Stimulated activated CD8-positive, alpha-beta memory T cell treated with anti-CD3 and anti-CD28 coated beads, Interleukin-12 subunit alpha, Interleukin-12 subunit beta, amount 100 ng/mL, for 24 hours (primary cell): ENCODE results near the gene NPIPB6.

Source experiments
- DNase-seq: peaks from one replicate; pipeline ENCODE4 v3.0.0-alpha.2; 2020; ENCODE audit errors: extremely low read depth

Gene NPIPB6

GRCh38 chr16:28324235-28324886, 38.9 kb downstream of the NPIPB6 start:
- no peak for DNase-seq

DNA sequence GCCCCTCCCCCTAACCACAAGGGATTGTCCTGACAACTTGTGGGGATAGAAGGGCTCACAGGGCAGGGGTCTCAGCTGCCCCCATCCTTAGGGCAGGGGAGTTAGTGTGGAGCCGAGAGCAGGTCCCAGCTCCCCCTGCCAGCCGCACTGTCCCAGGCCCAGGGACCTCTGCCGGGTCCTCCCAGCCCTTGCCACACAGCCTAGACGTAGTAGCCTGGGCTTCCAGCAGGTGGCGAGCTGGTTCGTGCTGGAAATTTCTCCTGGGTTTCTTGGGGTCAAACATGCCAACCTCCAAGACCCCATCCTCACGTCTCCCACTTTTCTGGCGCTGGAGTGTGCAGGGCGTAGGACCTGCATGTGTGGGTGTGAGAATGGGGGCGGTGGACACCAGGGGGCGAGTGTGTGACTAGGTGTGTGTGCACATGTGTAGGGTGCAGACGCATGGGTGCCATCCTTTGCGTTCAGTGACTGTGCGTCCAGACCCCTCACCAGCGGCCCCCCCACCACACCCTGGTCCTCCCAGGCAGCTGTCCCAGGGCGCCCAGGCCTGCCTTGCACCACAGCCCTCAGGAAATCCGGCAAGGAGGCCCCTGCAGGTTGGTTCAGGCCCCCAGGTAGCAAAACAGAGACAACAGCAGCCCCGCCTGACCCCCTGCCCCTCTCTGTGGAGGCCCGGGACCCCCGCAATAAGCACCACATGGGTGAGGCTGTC, 41.5 kb downstream of the NPIPB6 start:
- DNase-seq, result no peak

DNA sequence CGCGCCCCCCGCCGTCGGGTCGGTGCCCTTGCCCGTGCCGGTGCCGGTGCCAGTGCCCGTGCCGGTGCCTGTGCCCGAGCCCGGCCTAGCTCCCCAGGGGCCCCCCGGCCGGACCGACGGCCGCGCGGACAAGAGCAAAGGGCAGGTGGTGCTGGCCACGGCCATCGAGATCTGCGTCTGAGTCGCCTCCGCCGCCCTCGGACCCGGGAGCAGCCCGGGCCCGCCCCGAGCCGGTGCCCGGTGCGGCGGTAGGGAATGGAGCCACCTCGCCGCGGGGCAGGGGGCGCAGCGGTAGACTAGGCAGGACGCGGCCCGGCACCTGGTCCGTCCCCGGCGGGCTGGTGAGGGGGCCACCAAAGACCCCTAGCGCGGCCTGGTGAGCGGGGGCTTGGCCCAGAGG, 42.6 kb downstream of the NPIPB6 start:
- DNase-seq, result no peak

GRCh38 chr16:28320023-28320561, 43.2 kb downstream of the NPIPB6 start:
- no peak for DNase-seq

DNA sequence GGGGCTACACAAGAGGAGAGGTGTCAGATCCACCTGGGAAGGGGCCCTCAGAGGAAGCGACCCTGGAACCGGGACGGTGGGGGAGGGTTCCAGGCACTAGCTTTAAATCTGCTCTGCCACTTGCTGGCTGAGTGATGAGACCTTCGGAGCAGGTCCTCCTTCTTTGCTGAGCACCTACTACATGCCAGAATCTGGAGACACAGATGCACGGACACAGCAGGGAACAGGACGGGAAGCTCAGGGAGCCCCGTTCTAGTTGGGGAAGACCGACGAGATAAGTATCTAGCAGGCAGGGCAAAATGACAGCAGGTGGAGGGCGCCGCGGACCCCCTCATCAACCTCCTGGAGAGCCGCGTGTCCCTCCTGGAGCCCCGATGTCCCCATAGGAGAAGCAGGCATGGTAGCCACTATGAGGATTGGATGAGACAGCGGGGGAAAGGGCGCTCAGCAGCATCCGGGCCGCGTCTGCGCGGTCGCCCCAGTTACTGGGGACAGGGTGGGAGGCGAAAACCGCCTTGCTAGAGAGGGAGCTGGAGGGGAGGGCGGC, 43.8 kb downstream of the NPIPB6 start:
- DNase-seq, result no peak

GRCh38 chr16:28318042-28318744, 45.1 kb downstream of the NPIPB6 start:
- DNase-seq, result no peak

DNA sequence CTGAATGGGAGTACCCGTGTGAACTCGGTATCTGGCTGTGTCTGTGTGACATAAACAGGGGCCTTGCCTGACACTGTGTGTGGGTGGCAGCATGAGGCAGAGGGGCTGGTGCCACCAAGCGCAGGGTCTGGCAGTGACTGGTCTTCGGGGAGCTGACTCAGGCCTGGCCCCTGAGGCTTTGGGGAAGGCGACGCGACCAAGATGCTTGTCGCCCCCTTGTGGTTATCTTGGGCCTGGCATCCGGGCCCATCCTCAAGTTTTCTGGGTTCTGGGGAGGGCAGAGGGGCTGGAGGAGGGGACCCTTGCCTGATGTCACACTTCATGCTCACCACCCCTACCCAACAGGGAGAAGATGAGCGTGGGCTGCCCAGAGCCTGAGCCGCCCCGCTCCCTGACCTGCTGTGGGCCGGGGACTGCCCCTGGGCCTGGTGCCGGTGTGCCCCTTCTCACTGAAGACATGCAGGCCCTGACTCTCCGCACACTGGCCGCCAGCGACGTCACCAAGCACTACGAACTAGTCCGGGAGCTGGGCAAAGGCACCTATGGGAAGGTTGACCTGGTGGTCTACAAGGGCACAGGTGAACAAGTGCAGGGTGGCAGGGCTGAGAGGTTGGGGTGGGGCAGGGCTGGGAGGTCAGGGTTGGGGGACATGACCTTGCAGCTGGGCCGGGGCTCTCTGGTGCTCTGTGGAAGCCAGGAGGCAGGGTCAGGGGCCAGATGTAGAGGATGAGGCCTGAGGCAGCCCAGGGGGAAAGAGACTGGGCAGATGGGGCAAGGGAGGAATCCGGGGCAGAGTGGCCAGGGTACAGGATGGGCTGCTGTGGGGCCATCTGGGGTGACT, 46.0 kb downstream of the NPIPB6 start:
- DNase-seq, result peak; percentile 44

- DNase-seq, result no peak
These were observed 47.3 kb downstream of the NPIPB6 start for GRCh38 chr16:28316054-28316453.

GRCh38 chr16:28313587-28313986, 49.7 kb downstream of the NPIPB6 start:
- DNase-seq, result no peak

GRCh38 chr16:28312327-28312726, 51.0 kb downstream of the NPIPB6 start:
- no peak for DNase-seq

GRCh38 chr16:28311913-28312312, 51.4 kb downstream of the NPIPB6 start:
- DNase-seq, result no peak

DNA sequence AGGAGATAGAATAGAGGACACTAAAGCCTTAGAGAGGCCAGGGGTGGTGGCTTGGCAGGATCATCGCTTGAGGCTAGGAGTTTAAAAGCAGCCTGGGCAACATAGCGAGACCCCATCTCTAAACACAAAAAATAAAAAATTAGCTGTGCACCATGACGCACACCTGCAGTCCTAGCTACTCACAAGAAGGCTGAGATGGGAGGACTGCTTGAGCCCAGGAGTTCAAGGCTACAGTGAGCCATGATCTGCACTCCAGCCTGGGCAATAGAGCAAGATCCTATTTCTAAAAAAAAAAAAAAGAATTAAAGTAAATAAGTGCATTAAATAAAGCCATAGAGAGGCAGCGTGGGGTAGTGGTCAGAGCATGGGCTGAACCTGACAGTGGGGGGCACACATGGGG, 51.9 kb downstream of the NPIPB6 start:
- DNase-seq, result no peak

- no peak for DNase-seq
These were observed 52.5 kb downstream of the NPIPB6 start for GRCh38 chr16:28310796-28311195.

- peak; percentile 63 for DNase-seq
These were observed 53.4 kb downstream of the NPIPB6 start for GRCh38 chr16:28309811-28310311.

DNA sequence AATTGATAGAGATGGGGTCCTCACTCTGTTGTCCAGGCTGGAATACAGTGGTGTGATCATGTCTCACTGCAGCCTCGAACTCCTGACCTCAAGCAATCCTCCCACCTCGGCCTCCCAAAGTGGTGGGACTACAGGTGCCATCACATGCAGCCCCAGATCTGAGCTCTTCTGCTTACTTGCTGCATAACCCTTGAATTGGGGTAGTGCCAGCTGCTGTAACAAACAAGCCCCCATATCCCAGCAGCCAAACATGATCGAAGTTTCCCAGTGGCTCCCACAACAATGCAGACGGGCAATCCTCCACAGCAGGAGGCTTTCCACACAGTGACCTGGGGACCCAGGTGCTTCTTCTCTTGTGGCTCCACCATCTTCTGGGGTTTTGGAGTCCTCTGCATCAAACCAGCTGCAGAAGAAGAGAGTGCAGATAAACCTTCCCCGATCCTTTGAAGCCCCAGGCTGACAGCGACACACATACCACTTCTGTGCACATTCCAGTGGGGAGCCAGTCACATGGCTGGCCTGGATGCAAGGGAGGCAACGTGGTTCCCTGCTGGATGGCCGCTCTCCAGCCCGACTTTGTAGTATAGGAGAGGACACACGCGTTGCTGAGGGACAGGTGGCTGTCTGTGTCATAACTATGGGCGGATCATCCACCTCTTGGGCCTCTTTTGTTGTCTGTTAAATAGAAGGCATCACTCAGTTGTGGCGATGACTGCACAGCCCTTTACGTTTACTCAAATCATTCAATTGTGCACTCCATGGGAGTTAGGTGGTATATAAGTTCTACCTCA, 54.3 kb downstream of the NPIPB6 start:
- no peak for DNase-seq

- DNase-seq, result no peak
These were observed 55.4 kb downstream of the NPIPB6 start for GRCh38 chr16:28307936-28308335.

GRCh38 chr16:28304214-28304613, 59.1 kb downstream of the NPIPB6 start:
- no peak for DNase-seq

DNA sequence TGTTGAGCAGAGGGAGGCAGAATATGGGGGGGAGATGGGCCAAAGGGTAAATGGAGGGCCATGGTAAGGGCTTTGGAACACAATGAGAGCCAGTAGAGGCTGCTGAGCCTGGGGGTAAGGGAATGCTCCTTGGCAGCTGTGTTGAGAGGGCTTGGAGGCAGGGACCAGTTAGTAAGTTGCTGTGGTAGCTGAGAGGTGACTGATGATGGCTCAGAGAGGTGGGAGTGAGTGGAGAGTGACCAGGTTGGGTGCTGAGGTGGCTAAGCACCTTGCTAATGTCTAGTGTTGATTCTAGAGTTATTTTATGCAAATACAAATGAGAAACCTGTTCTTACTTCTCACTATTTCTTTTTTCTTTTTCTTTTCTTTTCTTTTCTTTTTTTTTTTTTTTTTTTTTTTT, 60.2 kb downstream of the NPIPB6 start:
- no peak for DNase-seq

- no peak for DNase-seq
These were observed 61.7 kb downstream of the NPIPB6 start for GRCh38 chr16:28301620-28302019.

GRCh38 chr16:28301154-28301553, 62.2 kb downstream of the NPIPB6 start:
- DNase-seq, result no peak
